Measurements from ENCODE around the gene NSD1.
A peak's percentile ranks its signal among the peaks of the same experiment; 100 is the strongest.

The NSD1 gene, protein sequence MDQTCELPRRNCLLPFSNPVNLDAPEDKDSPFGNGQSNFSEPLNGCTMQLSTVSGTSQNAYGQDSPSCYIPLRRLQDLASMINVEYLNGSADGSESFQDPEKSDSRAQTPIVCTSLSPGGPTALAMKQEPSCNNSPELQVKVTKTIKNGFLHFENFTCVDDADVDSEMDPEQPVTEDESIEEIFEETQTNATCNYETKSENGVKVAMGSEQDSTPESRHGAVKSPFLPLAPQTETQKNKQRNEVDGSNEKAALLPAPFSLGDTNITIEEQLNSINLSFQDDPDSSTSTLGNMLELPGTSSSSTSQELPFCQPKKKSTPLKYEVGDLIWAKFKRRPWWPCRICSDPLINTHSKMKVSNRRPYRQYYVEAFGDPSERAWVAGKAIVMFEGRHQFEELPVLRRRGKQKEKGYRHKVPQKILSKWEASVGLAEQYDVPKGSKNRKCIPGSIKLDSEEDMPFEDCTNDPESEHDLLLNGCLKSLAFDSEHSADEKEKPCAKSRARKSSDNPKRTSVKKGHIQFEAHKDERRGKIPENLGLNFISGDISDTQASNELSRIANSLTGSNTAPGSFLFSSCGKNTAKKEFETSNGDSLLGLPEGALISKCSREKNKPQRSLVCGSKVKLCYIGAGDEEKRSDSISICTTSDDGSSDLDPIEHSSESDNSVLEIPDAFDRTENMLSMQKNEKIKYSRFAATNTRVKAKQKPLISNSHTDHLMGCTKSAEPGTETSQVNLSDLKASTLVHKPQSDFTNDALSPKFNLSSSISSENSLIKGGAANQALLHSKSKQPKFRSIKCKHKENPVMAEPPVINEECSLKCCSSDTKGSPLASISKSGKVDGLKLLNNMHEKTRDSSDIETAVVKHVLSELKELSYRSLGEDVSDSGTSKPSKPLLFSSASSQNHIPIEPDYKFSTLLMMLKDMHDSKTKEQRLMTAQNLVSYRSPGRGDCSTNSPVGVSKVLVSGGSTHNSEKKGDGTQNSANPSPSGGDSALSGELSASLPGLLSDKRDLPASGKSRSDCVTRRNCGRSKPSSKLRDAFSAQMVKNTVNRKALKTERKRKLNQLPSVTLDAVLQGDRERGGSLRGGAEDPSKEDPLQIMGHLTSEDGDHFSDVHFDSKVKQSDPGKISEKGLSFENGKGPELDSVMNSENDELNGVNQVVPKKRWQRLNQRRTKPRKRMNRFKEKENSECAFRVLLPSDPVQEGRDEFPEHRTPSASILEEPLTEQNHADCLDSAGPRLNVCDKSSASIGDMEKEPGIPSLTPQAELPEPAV (N-terminal part only)

DNA sequence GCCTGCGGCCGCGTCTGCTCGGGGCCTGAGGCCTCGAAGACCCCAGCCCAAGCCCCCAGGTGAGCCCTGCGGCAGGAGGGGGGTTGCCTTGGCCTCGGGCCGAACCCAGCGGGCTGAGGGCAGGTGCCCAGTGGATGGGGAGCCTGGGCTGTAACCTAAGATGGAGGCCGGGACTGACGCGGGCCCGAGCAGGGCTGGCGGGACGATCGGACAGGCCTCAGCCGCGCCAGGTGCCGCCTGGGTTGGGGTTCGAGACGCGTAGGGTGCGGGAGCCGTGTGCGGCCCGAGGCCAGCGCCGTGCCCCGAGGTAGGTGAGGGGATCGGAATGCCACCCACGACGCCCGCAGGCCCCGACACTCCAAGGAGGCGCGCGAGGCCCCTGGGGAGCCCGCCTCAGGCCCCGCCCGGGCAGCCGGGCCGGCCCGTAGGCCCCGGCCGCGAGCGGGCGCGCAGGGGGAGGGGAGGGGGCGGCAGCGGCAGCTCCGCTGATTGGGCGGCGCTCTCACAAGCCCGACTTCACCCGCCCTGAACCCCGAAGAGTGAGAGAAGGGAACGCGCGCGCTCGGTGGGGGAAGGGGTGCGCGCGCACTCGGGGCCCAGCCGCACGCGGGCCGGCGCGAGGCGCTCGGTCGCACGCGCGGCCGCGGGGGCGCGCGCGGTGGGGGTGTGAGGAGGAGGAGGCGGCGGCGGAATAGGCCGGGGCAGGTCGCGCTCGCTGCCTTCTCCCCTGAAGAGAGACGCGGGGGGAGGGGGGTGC is at the start of gene NSD1:
NSD1 (plus strand) TSS at position 678 of the 757 bp plus-strand sequence. CDS start 1,331 bp downstream, outside the sequence.
- DNase-seq (ENCODE audit: low read depth): peak; percentile 88

DNA sequence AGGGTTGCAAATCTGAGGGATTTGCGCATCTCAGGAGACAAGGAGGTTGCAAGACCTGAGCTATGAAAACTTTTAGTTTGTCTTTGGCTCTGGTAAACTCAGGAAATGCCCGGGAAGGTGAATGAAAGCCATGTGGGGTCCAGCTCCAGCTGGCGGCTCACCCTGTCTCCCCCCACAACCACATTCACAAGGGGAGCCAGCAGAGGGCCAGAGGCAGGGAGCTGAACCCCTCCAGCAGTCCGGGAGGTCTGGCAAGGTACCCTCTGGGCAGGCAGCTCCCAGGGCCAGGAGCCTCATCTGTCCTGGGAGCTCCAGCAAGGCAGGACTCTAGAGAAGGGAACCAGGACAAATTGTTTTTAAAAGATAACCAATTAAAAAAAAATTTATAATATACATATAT is 49.4 kb upstream of the NSD1 start:
- DNase-seq (ENCODE audit: low read depth): no peak

DNA sequence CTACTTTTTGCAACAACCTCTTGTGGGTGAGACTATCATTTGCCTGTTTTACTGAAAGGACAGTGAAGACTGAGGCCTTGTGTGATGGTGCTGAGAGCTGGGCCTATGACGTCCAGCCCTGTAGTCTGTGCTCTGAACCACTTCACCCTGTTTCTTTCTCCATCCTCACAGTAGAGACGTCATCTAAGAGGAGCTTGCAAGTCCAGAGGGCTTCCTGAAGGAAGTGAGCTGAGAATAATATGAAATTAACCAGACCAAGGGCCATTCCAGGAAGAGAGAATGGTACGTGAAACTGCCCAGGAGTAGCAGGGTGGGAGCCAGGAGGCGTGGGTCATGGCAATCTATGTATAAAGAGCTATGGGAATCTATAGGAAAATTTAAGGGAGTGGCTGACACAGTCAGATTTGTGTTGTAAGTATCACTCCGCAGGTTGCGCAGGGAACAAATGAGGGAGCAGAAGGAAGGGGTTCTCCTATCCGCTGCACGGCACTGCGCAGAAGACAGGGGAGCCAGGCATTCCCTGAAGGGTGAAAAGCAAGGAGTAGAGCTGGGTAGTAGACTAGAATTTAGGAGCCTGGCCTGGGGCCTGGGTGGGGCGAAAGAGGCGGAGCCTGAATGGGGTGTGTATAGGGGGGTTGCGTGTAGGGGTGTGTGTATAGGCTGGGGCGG is 47.5 kb upstream of the NSD1 start:
- no peak for DNase-seq (ENCODE audit: low read depth)

DNA sequence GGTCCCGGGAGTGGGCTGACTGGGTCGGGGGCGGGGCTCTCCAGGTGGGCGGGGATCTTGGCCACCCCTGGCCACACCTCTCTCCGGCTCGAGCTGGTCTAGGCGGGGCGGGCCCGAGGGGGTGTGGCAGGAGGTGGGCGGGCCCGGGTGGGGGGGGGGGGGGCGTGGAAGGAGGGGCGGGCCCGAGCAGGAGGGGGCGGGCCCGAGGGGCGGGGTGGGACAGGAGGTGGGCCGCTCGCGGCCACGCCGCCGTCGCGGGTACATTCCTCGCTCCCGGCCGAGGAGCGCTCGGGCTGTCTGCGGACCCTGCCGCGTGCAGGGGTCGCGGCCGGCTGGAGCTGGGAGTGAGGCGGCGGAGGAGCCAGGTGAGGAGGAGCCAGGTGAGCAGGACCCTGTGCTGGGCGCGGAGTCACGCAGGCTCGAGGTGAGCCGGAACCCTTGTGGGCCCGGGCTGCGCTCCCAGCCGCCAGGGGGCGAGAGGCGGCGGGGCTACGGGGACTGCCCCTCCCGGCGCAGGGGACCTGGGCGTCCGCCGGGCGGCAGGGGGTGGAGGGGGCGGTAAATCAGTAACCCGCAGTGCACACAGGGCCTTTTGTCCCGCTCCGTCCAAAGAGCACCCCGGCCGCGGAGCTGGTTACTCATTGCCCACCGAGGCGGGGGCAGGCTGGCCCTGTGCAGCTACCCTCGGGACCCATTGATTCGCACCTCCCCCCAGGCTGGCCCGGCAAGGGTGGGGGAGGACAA is 46.7 kb upstream of the NSD1 start, which contains the start of gene FGFR4:
FGFR4 (plus strand) TSS at position 262 of the 744 bp plus-strand sequence. CDS start 2,688 bp downstream, outside the sequence.
- peak; percentile 63 for DNase-seq (ENCODE audit: low read depth)

DNA sequence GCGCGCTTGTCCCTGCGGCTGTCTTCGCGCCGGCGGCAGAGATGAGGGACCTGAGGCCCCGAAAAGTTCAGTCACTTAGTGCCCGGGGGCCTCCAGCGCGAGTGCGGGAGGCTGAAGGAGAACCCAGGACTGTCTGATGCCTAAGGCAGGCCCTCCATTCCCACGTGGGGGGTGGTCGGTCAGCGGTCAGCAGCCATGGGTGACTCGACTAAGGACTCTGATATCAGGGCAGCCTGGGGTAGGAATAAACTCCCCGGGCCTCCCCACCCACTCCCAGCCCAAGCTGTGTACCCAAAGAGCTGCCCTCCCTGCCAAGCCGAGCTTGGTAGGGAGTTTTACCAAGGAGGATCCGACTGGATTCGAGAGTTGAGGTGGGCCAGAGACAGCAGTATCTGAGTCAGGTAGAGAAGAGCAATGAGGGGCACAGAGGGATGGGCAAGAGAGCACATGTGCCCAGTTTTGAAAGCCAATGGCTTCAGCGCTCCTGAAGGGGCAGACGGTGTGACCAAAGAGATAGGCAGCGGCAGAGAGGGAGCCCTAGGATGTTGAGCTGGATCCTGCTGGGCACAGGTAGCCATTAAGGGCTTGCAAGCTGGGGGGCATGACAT is 46.1 kb upstream of the NSD1 start:
- DNase-seq (ENCODE audit: low read depth): no peak

DNA sequence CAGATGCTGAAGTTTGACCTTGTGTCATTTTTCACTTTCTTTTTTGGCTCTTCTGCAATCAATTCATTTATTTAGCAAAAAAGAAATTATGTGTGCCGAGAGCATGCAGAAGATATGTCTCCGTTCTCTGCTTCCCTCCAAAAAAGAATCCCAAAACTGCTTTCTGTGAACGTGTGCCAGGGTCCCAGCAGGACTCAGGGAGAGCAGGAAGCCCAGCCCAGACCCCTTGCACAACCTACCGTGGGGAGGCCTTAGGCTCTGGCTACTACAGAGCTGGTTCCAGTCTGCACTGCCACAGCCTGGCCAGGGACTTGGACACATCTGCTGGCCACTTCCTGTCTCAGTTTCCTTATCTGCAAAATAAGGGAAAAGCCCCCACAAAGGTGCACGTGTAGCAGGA is 44.4 kb upstream of the NSD1 start:
- no peak for DNase-seq (ENCODE audit: low read depth)

DNA sequence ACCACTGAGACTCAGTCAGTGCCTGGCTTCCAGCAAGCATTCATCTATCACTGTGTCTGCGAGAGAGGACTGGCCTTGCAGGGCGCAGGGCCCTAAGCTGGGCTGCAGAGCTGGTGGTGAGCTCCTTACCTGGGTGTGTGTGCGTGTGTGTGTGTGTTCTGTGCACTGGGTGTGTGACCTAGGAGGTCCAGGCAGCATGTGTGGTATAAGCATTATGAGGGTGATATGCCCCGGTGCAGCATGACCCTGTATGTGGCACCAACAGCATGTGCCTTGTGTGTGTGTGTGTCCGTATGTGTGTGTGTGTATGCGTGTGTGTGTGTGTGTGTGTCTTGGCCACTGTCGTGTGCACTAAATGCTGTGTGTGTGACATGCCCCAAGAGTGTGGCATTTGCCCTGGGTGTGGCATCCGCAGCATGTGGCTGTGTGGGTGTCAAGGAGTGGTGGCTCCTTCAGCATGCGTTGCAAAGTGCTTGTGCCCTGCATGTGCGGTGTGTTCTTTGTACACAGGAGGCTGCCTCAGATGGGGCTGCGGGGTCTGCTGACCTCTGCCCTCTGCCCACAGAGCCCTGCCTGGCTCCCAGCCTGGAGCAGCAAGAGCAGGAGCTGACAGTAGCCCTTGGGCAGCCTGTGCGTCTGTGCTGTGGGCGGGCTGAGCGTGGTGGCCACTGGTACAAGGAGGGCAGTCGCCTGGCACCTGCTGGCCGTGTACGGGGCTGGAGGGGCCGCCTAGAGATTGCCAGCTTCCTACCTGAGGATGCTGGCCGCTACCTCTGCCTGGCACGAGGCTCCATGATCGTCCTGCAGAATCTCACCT is 43.5 kb upstream of the NSD1 start:
- no peak for DNase-seq (ENCODE audit: low read depth)

DNA sequence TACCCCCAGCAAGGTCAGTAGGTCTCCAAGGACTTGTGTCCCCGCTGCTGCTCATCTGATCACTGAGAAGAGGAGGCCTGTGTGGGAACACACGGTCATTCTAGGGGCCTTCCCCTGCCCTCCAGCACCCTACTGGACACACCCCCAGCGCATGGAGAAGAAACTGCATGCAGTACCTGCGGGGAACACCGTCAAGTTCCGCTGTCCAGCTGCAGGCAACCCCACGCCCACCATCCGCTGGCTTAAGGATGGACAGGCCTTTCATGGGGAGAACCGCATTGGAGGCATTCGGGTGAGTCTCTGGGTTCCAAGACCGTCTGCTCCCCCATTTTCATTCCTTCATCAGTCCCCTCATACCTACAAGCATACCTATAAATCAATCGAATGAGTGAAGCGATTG is 42.8 kb upstream of the NSD1 start:
- no peak for DNase-seq (ENCODE audit: low read depth)

DNA sequence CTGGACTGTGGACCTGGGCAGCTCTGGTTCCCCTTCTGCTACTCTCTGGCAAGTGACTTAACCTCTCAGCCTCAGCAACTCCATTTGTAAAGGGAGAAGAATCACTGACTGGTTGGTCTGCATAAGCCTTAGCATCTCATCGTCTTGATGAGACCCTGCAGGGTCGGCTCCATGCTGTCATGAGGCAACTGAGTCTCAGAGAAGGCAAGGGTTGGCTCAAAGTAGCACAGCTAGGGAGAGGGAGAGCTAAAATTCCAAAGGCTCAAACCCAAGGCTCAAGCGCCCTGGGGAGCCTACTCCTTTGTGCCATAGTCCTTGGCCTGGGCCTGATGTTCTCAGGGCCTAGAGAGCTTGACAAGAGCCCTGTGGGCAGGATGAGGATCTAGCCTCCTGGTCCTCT is 42.3 kb upstream of the NSD1 start:
- no peak for DNase-seq (ENCODE audit: low read depth)

DNA sequence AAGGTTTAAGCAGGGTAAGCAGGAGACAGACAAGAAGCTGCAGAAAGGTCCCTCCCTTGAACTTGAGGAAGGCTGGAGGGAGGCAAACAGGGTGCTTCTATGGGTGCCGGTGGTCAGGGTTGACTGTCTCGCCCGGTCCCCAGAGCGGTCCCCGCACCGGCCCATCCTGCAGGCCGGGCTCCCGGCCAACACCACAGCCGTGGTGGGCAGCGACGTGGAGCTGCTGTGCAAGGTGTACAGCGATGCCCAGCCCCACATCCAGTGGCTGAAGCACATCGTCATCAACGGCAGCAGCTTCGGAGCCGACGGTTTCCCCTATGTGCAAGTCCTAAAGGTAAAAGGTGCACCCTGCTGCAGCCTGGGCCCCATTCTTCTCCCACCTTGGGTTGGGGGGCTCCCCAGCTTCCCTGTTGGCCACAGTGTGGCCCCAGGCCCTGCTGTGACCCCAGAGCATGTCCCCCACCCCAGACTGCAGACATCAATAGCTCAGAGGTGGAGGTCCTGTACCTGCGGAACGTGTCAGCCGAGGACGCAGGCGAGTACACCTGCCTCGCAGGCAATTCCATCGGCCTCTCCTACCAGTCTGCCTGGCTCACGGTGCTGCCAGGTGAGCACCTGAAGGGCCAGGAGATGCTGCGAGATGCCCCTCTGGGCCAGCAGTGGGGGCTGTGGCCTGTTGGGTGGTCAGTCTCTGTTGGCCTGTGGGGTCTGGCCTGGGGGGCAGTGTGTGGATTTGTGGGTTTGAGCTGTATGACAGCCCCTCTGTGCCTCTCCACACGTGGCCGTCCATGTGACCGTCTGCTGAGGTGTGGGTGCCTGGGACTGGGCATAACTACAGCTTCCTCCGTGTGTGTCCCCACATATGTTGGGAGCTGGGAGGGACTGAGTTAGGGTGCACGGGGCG is 41.1 kb upstream of the NSD1 start:
- DNase-seq (ENCODE audit: low read depth): no peak

DNA sequence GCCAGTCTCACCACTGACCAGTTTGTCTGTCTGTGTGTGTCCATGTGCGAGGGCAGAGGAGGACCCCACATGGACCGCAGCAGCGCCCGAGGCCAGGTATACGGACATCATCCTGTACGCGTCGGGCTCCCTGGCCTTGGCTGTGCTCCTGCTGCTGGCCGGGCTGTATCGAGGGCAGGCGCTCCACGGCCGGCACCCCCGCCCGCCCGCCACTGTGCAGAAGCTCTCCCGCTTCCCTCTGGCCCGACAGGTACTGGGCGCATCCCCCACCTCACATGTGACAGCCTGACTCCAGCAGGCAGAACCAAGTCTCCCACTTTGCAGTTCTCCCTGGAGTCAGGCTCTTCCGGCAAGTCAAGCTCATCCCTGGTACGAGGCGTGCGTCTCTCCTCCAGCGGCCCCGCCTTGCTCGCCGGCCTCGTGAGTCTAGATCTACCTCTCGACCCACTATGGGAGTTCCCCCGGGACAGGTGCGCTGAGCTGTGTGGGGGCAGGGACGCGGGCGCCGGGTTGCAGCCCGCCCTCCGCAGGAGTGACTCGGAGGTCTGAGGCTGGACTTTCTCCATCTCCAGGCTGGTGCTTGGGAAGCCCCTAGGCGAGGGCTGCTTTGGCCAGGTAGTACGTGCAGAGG is 40.4 kb upstream of the NSD1 start:
- no peak for DNase-seq (ENCODE audit: low read depth)

DNA sequence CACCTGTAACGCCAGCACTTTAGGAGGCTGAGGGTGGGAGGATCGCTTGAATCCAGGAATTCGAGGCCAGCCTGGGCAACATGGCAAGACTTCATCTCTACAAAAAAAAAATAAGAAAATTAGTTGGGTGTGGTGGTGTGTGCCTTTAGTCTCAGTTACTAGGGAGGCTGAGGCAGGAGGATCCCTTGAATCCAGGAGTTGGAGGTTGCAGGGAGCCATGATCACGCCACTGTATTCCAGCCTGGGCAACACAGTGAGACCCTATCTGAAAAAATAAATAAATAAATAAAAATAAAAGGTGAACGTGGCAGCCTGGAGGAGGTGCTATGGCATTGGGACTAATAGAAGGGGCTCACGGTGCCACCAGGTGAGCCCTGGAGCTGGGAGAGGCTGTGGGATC is 39.8 kb upstream of the NSD1 start:
- DNase-seq (ENCODE audit: low read depth): no peak

DNA sequence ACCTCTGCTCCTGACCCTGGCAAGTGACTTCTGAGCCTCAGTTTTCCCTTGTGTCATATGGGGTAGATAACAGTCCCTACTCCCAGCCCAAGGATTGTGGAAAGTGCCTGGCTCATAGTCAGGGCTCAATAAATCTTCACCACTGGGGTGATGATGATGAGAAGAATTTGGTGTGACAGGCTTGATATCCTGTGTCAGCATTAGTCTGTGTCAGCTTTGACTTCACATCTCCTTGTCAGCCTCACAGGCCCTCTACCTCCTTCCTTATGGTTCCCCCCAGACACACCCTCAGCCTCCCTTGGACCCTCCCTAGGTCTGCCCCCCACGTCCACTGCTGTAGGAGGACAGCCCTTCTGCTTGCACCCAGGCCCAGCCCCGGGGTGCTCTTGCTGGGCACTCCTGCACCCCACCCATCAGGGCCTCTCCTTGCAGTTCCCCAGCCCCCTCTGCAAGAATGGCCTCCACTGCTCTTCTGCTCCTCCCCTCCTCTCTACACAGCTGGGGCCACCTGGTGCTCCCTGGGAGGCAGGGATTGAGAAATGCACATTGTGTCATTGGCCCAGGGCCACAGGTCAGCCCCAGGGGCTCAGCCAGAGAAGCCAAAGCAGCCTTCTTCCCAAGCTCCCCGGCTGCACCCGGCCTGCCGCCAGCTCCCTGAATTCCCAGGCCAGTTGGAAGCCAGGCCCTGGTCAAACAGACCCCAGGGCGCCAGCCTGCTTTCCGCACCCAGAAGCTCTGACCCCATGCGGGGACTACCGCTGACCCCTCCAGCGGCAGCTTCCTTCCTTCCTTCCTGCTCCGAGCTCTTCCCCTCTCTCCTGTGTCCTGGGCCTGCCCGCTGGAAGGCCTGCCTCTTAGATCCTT is 39.1 kb upstream of the NSD1 start:
- no peak for DNase-seq (ENCODE audit: low read depth)

DNA sequence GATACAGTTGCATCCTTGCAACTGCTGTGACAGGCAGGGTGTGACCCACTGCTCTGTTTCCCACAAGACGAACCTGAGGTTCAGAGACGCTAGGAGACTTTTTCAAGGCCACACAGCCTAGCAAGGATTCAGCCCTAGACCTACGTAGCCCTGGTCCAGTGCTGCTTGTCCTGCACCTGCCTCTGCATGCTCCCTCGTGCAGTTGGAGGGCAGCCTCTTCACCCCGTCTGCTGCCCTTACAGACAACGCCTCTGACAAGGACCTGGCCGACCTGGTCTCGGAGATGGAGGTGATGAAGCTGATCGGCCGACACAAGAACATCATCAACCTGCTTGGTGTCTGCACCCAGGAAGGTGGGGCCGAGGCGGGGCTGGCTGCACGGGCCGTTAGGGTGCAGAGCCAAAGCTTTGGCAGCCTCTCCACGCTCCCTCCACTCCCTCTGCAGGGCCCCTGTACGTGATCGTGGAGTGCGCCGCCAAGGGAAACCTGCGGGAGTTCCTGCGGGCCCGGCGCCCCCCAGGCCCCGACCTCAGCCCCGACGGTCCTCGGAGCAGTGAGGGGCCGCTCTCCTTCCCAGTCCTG is 38.4 kb upstream of the NSD1 start:
- no peak for DNase-seq (ENCODE audit: low read depth)

DNA sequence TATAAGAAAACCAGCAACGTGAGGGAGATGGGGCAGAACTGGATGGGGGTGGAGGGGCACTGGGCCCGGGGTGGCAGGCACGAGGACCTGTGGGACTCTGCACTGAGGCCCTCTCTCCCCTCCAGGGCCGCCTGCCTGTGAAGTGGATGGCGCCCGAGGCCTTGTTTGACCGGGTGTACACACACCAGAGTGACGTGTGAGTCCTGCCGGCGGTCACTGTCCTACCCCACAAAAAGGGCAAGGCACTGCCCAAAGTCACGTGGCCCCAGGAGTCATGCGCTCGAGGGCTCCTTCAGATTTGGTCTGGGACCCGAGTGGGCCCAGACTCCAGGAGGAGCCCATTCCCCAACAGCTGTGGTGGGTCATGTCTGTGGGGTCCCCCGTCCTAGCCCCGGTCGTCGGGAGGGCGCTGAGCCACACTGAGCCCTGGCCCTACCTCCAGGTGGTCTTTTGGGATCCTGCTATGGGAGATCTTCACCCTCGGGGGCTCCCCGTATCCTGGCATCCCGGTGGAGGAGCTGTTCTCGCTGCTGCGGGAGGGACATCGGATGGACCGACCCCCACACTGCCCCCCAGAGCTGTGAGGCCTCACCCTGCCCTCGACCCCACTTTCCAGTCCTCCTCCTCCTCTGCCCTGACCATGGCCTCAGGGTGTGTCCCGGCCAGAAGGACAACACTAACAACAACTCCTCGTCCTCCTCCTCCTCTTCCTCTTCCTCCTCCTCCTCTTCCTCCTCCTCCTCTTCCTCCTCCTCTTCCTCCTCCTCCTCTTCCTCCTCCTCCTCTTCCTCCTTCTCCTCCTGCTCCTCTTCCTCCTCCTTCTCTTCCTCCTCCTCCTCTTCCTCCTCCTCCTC is 37.2 kb upstream of the NSD1 start:
- DNase-seq (ENCODE audit: low read depth): no peak
